Measurements from ENCODE around the gene GPR15LG.

DNA sequence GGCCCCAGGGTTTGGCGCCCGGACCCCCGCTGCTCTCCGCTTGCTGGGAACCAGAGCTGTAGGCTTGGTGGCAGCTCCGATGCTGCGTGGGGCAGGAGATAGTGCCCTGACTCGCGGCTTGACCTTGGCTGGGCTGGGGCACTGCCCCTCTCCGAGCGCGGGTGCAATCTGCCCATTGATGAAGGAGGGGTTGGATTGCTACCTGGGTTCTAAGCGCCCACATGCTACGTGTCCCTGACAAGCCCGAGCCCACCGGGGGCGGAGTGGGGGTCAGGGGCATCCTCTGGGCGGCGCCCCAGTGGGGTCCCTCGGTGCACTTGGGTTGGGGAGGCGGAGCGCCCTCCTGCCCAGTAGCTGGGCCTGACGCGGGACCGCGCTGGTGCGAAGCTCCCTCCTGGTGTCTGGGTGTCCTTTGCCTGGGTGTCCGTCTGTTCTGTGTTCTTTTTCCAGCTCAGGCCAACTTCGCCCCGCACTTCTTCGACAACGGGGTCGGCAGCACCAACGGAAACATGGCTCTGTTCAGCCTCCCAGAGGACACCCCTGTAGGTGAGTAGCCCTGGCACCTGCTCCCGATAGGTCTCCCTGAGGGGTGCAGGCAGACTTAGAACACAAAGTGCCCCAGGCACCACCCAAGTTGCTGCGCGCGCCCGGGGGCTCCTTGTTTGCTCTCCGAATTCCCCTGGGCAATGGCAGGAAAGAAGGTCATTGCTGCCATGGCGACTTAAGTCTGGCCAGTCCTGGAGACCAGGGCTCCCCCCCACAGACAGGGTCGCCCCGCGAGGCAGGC lies 21.6 kb downstream of the GPR15LG start:
- TF ChIP-seq, protein P1, sequence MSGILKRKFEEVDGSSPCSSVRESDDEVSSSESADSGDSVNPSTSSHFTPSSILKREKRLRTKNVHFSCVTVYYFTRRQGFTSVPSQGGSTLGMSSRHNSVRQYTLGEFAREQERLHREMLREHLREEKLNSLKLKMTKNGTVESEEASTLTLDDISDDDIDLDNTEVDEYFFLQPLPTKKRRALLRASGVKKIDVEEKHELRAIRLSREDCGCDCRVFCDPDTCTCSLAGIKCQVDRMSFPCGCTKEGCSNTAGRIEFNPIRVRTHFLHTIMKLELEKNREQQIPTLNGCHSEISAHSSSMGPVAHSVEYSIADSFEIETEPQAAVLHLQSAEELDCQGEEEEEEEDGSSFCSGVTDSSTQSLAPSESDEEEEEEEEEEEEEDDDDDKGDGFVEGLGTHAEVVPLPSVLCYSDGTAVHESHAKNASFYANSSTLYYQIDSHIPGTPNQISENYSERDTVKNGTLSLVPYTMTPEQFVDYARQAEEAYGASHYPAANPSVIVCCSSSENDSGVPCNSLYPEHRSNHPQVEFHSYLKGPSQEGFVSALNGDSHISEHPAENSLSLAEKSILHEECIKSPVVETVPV (CRISPR knock-in tag; IDR thresholded peaks at IDR 0.05) = no peak
- TF ChIP-seq ARNTL (CRISPR knock-in tag; IDR thresholded peaks at IDR 0.05; ENCODE audit: borderline replicate concordance, low read depth) (no peak), OSR1 (CRISPR knock-in tag; IDR thresholded peaks at IDR 0.05) (no peak), CSDC2 (CRISPR knock-in tag; IDR thresholded peaks at IDR 0.05) (no peak), BACH2 (CRISPR knock-in tag; IDR thresholded peaks at IDR 0.05; ENCODE audit: borderline replicate concordance) (no peak), RARB (CRISPR knock-in tag; IDR thresholded peaks at IDR 0.05) (no peak), SNAI2 (CRISPR knock-in tag; IDR thresholded peaks at IDR 0.05) (no peak)
- TF ChIP-seq, protein P2, sequence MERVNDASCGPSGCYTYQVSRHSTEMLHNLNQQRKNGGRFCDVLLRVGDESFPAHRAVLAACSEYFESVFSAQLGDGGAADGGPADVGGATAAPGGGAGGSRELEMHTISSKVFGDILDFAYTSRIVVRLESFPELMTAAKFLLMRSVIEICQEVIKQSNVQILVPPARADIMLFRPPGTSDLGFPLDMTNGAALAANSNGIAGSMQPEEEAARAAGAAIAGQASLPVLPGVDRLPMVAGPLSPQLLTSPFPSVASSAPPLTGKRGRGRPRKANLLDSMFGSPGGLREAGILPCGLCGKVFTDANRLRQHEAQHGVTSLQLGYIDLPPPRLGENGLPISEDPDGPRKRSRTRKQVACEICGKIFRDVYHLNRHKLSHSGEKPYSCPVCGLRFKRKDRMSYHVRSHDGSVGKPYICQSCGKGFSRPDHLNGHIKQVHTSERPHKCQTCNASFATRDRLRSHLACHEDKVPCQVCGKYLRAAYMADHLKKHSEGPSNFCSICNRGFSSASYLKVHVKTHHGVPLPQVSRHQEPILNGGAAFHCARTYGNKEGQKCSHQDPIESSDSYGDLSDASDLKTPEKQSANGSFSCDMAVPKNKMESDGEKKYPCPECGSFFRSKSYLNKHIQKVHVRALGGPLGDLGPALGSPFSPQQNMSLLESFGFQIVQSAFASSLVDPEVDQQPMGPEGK (CRISPR knock-in tag; IDR thresholded peaks at IDR 0.05; ENCODE audit: borderline replicate concordance) = no peak
- TF ChIP-seq, protein P3, sequence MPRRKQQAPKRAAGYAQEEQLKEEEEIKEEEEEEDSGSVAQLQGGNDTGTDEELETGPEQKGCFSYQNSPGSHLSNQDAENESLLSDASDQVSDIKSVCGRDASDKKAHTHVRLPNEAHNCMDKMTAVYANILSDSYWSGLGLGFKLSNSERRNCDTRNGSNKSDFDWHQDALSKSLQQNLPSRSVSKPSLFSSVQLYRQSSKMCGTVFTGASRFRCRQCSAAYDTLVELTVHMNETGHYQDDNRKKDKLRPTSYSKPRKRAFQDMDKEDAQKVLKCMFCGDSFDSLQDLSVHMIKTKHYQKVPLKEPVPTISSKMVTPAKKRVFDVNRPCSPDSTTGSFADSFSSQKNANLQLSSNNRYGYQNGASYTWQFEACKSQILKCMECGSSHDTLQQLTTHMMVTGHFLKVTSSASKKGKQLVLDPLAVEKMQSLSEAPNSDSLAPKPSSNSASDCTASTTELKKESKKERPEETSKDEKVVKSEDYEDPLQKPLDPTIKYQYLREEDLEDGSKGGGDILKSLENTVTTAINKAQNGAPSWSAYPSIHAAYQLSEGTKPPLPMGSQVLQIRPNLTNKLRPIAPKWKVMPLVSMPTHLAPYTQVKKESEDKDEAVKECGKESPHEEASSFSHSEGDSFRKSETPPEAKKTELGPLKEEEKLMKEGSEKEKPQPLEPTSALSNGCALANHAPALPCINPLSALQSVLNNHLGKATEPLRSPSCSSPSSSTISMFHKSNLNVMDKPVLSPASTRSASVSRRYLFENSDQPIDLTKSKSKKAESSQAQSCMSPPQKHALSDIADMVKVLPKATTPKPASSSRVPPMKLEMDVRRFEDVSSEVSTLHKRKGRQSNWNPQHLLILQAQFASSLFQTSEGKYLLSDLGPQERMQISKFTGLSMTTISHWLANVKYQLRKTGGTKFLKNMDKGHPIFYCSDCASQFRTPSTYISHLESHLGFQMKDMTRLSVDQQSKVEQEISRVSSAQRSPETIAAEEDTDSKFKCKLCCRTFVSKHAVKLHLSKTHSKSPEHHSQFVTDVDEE (CRISPR knock-in tag; IDR thresholded peaks at IDR 0.05) = no peak

Measured in SK-N-SH treated with all-trans-retinoic acid at 6 μM for 48 hours (cell line).